Measurements from ENCODE around the gene FAM171A2.
A peak's percentile ranks its signal among the peaks of the same experiment; 100 is the strongest.
"Not testable (repeated sequence)": the region's sequence is repeated elsewhere in the genome, so short reads cannot be mapped to it uniquely, and the experiment has no call there.

The FAM171A2 gene

DNA sequence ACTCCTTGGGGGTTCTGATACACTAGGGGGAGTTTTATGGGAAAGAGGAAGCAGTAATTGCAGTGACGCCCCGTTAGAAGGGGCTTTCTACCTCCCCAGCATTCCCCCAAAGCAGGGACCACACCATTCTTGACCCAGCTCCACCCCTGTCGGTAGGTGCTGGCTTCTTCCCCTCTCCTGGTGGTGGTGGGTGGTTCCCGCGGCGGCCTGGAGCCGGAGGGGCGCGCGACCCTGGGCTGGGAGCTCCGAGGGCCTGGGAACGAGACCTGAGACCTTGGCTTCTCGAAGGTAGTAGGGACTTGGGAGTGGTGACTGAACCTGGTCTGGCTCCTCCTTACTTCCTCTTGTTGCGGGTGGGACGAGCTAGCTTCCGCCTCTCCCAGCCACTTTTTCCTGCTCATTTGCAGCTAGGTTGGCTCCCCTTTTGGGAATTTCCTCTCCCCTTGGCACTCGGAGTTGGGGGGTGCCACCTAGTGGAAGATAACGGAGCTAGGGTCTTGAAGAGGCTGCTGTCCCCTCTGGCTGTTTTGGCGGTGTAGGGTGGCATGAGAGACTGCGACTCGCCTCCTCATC lies 18.1 kb downstream of the FAM171A2 start:
- H3K4me2 ChIP-seq (ENCODE audit: low read length, poor library complexity, severe bottlenecking): peak overlapping the region; percentile 92
- H3K4me3 ChIP-seq (ENCODE audit: insufficient read depth in 1 of 2, low read depth in 1 of 2, low read length in 2 of 2): peak overlapping the region; percentile 86 to 100
- H2AK5ac ChIP-seq (ENCODE audit: low read length, severe bottlenecking): no peak overlapping the region
- H4K8ac ChIP-seq (ENCODE audit: low read length): peak overlapping the region; percentile 84
- H2AFZ ChIP-seq (ENCODE audit: low read depth, low read length): peak overlapping the region; percentile 39
- H3K9me3 ChIP-seq (ENCODE audit: control insufficient read depth, low read length): no peaks in the 10 kb centered on the region
- peaks cover 17% of the 10 kb centered on the region for H3K4me1 ChIP-seq (ENCODE audit: control insufficient read depth, insufficient read depth, low read depth, low read length)
- peak overlapping the region in 1 of 2 experiments; percentile 85 for H2BK12ac ChIP-seq (ENCODE audit: low read length in 2 of 2)
- peaks cover 15 to 21% of the 10 kb centered on the region in 2 experiments for H3K36me3 ChIP-seq (ENCODE audit: control insufficient read depth in 1 of 2, insufficient read depth in 2 of 2, low read depth in 1 of 2, low read length in 2 of 2)
- peaks cover 20% of the 10 kb centered on the region for H3K79me1 ChIP-seq (replicated peaks; ENCODE audit: low read length, poor library complexity, severe bottlenecking)
- peak overlapping the region; percentile 12 for H2BK15ac ChIP-seq (ENCODE audit: low read depth, poor library complexity, severe bottlenecking)
- H3K9ac ChIP-seq (ENCODE audit: low read length): peak overlapping the region; percentile 98
- WGBS: 9% methylated on average over 12 of the region's 21 CpGs
- H4K91ac ChIP-seq (ENCODE audit: low read length): peak overlapping the region; percentile 81
- peak overlapping the region; percentile 66 to 95 for H3K4ac ChIP-seq (ENCODE audit: low read depth in 1 of 2, low read length in 2 of 2)
- H3K14ac ChIP-seq (ENCODE audit: low read length in 2 of 2): peak overlapping the region; percentile 38 to 92
- H3K27me3 ChIP-seq (ENCODE audit: control insufficient read depth in 1 of 2, insufficient read depth in 1 of 2, low read length in 2 of 2): no peaks in the 10 kb centered on the region
- peak overlapping the region in 1 of 2 experiments; percentile 63 for H3K23ac ChIP-seq (ENCODE audit: low read length in 2 of 2)
- peak; percentile 72 for DNase-seq
- H3K18ac ChIP-seq (ENCODE audit: low read depth in 1 of 2, low read length in 2 of 2): peak overlapping the region; percentile 69 to 89
- H2BK120ac ChIP-seq (ENCODE audit: low read depth, low read length): no peak overlapping the region
- H2BK5ac ChIP-seq (ENCODE audit: low read depth, low read length, poor library complexity, severe bottlenecking): no peak overlapping the region
- H3K27ac ChIP-seq (ENCODE audit: low read length, poor library complexity, severe bottlenecking): peak overlapping the region; percentile 47

DNA sequence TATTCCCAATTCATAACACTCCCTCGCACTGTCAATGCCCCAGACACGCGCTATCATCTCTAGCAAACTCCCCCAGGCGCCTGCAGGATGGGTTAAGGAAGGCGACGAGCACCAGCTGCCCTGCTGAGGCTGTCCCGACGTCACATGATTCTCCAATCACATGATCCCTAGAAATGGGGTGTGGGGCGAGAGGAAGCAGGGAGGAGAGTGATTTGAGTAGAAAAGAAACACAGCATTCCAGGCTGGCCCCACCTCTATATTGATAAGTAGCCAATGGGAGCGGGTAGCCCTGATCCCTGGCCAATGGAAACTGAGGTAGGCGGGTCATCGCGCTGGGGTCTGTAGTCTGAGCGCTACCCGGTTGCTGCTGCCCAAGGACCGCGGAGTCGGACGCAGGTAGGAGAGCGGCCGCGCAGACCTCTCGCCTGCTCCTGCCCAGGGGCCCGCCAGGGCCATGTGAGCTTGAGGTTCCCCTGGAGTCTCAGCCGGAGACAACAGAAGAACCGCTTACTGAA lies 18.7 kb downstream of the FAM171A2 start, which contains the start of gene GRN:
Gene GRN (plus strand): TSS at position 364 of the 515 bp plus-strand sequence. CDS start 3,863 bp downstream, outside the sequence.
- Histone ChIP-seq H3K79me1 (replicated peaks; ENCODE audit: low read length, poor library complexity, severe bottlenecking) (peaks cover 20% of the 10 kb centered on the region), H3K4me1 (ENCODE audit: control insufficient read depth, insufficient read depth, low read depth, low read length) (peaks cover 17% of the 10 kb centered on the region), H2AK5ac (ENCODE audit: low read length, severe bottlenecking) (peak within 1 kb of the TSS; percentile 98), H2BK120ac (ENCODE audit: low read depth, low read length) (no peak within 1 kb of the TSS), H2AFZ (ENCODE audit: low read depth, low read length) (peak within 1 kb of the TSS; percentile 39), H3K36me3 (ENCODE audit: control insufficient read depth in 1 of 2, insufficient read depth in 2 of 2, low read depth in 1 of 2, low read length in 2 of 2) (peaks cover 11 to 15% of the 10 kb centered on the region in 2 experiments), H2BK15ac (ENCODE audit: low read depth, poor library complexity, severe bottlenecking) (peak within 1 kb of the TSS; percentile 54), H3K4me2 (ENCODE audit: low read length, poor library complexity, severe bottlenecking) (peak within 1 kb of the TSS; percentile 92), H3K27me3 (ENCODE audit: control insufficient read depth in 1 of 2, insufficient read depth in 1 of 2, low read length in 2 of 2) (no peaks in the 10 kb centered on the region), H2BK5ac (ENCODE audit: low read depth, low read length, poor library complexity, severe bottlenecking) (no peak within 1 kb of the TSS), H3K4ac (ENCODE audit: low read depth in 1 of 2, low read length in 2 of 2) (peak within 1 kb of the TSS; percentile 66 to 95), H3K9ac (ENCODE audit: low read length) (peak within 1 kb of the TSS; percentile 98), H3K23ac (ENCODE audit: low read length in 2 of 2) (peak within 1 kb of the TSS in 1 of 2 experiments; percentile 63), H3K4me3 (ENCODE audit: insufficient read depth in 1 of 2, low read depth in 1 of 2, low read length in 2 of 2) (peak within 1 kb of the TSS; percentile 86 to 100), H3K14ac (ENCODE audit: low read length in 2 of 2) (peak within 1 kb of the TSS; percentile 38 to 92), H3K18ac (ENCODE audit: low read depth in 1 of 2, low read length in 2 of 2) (peak within 1 kb of the TSS; percentile 69 to 89), H4K91ac (ENCODE audit: low read length) (peak within 1 kb of the TSS; percentile 81), H3K9me3 (ENCODE audit: control insufficient read depth, low read length) (no peaks in the 10 kb centered on the region), H3K27ac (ENCODE audit: low read length, poor library complexity, severe bottlenecking) (peak within 1 kb of the TSS; percentile 47), H2BK12ac (ENCODE audit: low read length in 2 of 2) (peak within 1 kb of the TSS; percentile 30 to 85), H4K8ac (ENCODE audit: low read length) (peak within 1 kb of the TSS; percentile 94)
- 1% methylated on average over 23 of the region's 26 CpGs for WGBS
- peak; percentile 99 for DNase-seq

DNA sequence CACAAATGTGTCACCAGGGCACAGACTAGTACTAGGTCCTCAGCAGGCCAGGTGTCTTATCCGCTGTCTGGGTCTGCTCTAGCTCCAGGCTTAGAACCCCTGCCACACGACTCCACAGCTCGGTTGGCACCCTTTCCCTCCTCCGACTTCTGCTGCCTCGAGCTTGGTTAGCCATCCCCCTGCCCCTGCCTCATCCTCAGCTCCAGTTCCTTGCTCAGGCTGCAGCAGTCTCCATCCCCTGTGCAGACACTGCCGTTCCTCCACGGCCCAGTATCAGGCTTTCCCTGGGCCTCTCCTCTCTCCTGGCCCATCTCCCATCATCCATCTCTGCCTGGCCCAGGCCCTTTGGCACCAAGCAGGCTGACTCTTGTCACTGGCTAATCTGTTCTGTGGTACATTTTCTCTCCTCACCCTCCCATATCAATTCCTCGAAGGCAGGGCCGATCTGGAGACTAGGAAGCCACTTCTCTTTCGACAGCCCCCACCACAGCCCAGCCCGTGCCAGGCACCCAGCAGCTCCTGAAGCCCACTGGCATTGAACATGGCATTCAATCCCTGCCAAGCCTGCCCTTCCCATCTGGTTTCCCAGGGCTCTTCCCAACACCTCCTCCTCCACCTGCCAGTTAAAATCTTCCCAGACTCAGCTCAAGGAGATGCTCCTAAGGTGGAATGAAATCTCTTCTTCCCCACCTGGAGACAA lies 20.0 kb downstream of the FAM171A2 start:
- H3K18ac ChIP-seq (ENCODE audit: low read depth in 1 of 2, low read length in 2 of 2): no peak overlapping the region
- peak overlapping the region; percentile 13 for H2BK15ac ChIP-seq (ENCODE audit: low read depth, poor library complexity, severe bottlenecking)
- H3K14ac ChIP-seq (ENCODE audit: low read length in 2 of 2): no peak overlapping the region
- H3K27me3 ChIP-seq (ENCODE audit: control insufficient read depth in 1 of 2, insufficient read depth in 1 of 2, low read length in 2 of 2): no peaks in the 10 kb centered on the region
- peak overlapping the region; percentile 98 for H2AK5ac ChIP-seq (ENCODE audit: low read length, severe bottlenecking)
- H3K9ac ChIP-seq (ENCODE audit: low read length): no peak overlapping the region
- no peak overlapping the region for H3K4me2 ChIP-seq (ENCODE audit: low read length, poor library complexity, severe bottlenecking)
- peak overlapping the region in 1 of 2 experiments; percentile 59 for H2BK12ac ChIP-seq (ENCODE audit: low read length in 2 of 2)
- H2BK5ac ChIP-seq (ENCODE audit: low read depth, low read length, poor library complexity, severe bottlenecking): no peak overlapping the region
- H3K4ac ChIP-seq (ENCODE audit: low read depth in 1 of 2, low read length in 2 of 2): peak overlapping the region in 1 of 2 experiments; percentile 18
- 89% methylated on average over 11 of the region's 11 CpGs for WGBS
- no peak overlapping the region for H3K23ac ChIP-seq (ENCODE audit: low read length in 2 of 2)
- no peaks in the 10 kb centered on the region for H3K9me3 ChIP-seq (ENCODE audit: control insufficient read depth, low read length)
- no peak overlapping the region for H2BK120ac ChIP-seq (ENCODE audit: low read depth, low read length)
- DNase-seq: no peak
- H4K8ac ChIP-seq (ENCODE audit: low read length): peak overlapping the region; percentile 84
- no peak overlapping the region for H3K4me3 ChIP-seq (ENCODE audit: insufficient read depth in 1 of 2, low read depth in 1 of 2, low read length in 2 of 2)
- peak overlapping the region; percentile 82 for H4K91ac ChIP-seq (ENCODE audit: low read length)
- peaks cover 11% of the 10 kb centered on the region for H3K79me1 ChIP-seq (replicated peaks; ENCODE audit: low read length, poor library complexity, severe bottlenecking)
- H3K4me1 ChIP-seq (ENCODE audit: control insufficient read depth, insufficient read depth, low read depth, low read length): peaks cover 18% of the 10 kb centered on the region
- H2AFZ ChIP-seq (ENCODE audit: low read depth, low read length): no peak overlapping the region
- peaks cover 2% of the 10 kb centered on the region in 2 experiments for H3K36me3 ChIP-seq (ENCODE audit: control insufficient read depth in 1 of 2, insufficient read depth in 2 of 2, low read depth in 1 of 2, low read length in 2 of 2)
- no peak overlapping the region for H3K27ac ChIP-seq (ENCODE audit: low read length, poor library complexity, severe bottlenecking)

- not testable (repeated sequence) for H2AK5ac ChIP-seq (ENCODE audit: low read length, severe bottlenecking); H3K14ac ChIP-seq (ENCODE audit: low read length in 2 of 2); H4K8ac ChIP-seq (ENCODE audit: low read length); H2BK12ac ChIP-seq (ENCODE audit: low read length in 2 of 2); H3K79me1 ChIP-seq (replicated peaks; ENCODE audit: low read length, poor library complexity, severe bottlenecking); H3K9me3 ChIP-seq (ENCODE audit: control insufficient read depth, low read length); H2BK15ac ChIP-seq (ENCODE audit: low read depth, poor library complexity, severe bottlenecking); H2BK5ac ChIP-seq (ENCODE audit: low read depth, low read length, poor library complexity, severe bottlenecking); H3K9ac ChIP-seq (ENCODE audit: low read length); H2BK120ac ChIP-seq (ENCODE audit: low read depth, low read length); H3K18ac ChIP-seq (ENCODE audit: low read depth in 1 of 2, low read length in 2 of 2); H3K27me3 ChIP-seq (ENCODE audit: control insufficient read depth in 1 of 2, insufficient read depth in 1 of 2, low read length in 2 of 2); H3K4me3 ChIP-seq (ENCODE audit: insufficient read depth in 1 of 2, low read depth in 1 of 2, low read length in 2 of 2); H2AFZ ChIP-seq (ENCODE audit: low read depth, low read length); H3K23ac ChIP-seq (ENCODE audit: low read length in 2 of 2); DNase-seq; H3K4me2 ChIP-seq (ENCODE audit: low read length, poor library complexity, severe bottlenecking); H4K91ac ChIP-seq (ENCODE audit: low read length); H3K4ac ChIP-seq (ENCODE audit: low read depth in 1 of 2, low read length in 2 of 2); H3K27ac ChIP-seq (ENCODE audit: low read length, poor library complexity, severe bottlenecking); H3K36me3 ChIP-seq (ENCODE audit: control insufficient read depth in 1 of 2, insufficient read depth in 2 of 2, low read depth in 1 of 2, low read length in 2 of 2)
- peaks cover 13% of the 10 kb centered on the region for H3K4me1 ChIP-seq (ENCODE audit: control insufficient read depth, insufficient read depth, low read depth, low read length)
- WGBS: 92% methylated on average over 4 of the region's 5 CpGs
Measured at GRCh38 chr17:44340553-44340952, 23.1 kb downstream of the FAM171A2 start.
